ENCODE measurements around the gene INSYN2B. TPM values are rescaled to one million over a fixed set of nuclear protein-coding genes. Genes with fewer than 3 reads are reported as not detected.
A peak's percentile ranks its signal among the peaks of the same experiment; 100 is the strongest.

The INSYN2B gene
- total RNA-seq, 1 experiment from 2014 or later = not detected

- Mint-ChIP-seq H3K27me3 (ENCODE audit: low read depth) (0 out of 2 replicates have a peak, but pooled peaks cover under 1% of the 10 kb centered on the region), H3K4me1 (peaks cover 7% of the 10 kb centered on the region), H3K27ac (no peak overlapping the region), H3K36me3 (no peaks in the 10 kb centered on the region), H3K9me3 (peaks cover 8% of the 10 kb centered on the region; the same call in 1 of the 2 replicates), H3K4me3 (no peak overlapping the region)
- peak; percentile 15 for DNase-seq (ENCODE audit: low spot score)
- POLR2A ChIA-PET = interaction anchor here (0.5 kb wide), 1 partner anchor 48 kb away, joined by 5 read pairs; no protein-coding TSS in a partner anchor
- ATAC-seq = peak; percentile 79
- no peak for TF ChIP-seq ZNF423 (CRISPR knock-in tag; IDR thresholded peaks at IDR 0.05)
- no peak for TF ChIP-seq STAT6 (CRISPR knock-in tag; conservative IDR thresholded peaks at IDR 0.05; ENCODE audit: low read depth)
- TF ChIP-seq ZNF138 (CRISPR knock-in tag; conservative IDR thresholded peaks at IDR 0.05) = no peak
- TF ChIP-seq ZNF416 (CRISPR knock-in tag; IDR thresholded peaks at IDR 0.05) = no peak
- TF ChIP-seq ZMAT4 (CRISPR knock-in tag; IDR thresholded peaks at IDR 0.05) = no peak
- TF ChIP-seq PREB (CRISPR knock-in tag; IDR thresholded peaks at IDR 0.05; ENCODE audit: borderline replicate concordance) = no peak
- no peak for TF ChIP-seq TEAD4 (CRISPR knock-in tag; IDR thresholded peaks at IDR 0.05)
- TF ChIP-seq RELA (CRISPR knock-in tag; IDR thresholded peaks at IDR 0.05; ENCODE audit: borderline replicate concordance) = no peak
- no peak for TF ChIP-seq ZNF425 (CRISPR knock-in tag; conservative IDR thresholded peaks at IDR 0.05)
- no peak for TF ChIP-seq SMAD4 (CRISPR knock-in tag; IDR thresholded peaks at IDR 0.05)
- no peak for TF ChIP-seq NFE2L1 (CRISPR knock-in tag; IDR thresholded peaks at IDR 0.05)
- no peak for TF ChIP-seq ELF4 (CRISPR knock-in tag; IDR thresholded peaks at IDR 0.05; ENCODE audit: low read depth)
- TF ChIP-seq GRHL2 (CRISPR knock-in tag; IDR thresholded peaks at IDR 0.05; ENCODE audit: insufficient replicate concordance, severe bottlenecking) = no peak
- no peak for TF ChIP-seq ZNF281 (CRISPR knock-in tag; IDR thresholded peaks at IDR 0.05)
- CTCF ChIA-PET = interaction anchor here (0.6 to 1.8 kb wide), 18 partner anchors 9 to 394 kb away, joined by 3 to 18 read pairs (median 6); partner anchors contain the start of gene INSYN2B
Measured at GRCh38 chr5:169826618-169827017, 153.7 kb downstream of the INSYN2B start.

- H3K9me3 Mint-ChIP-seq = peaks cover 26% of the 10 kb centered on the region
- peaks cover 8% of the 10 kb centered on the region; the same call in 1 of the 2 replicates for H3K27me3 Mint-ChIP-seq (ENCODE audit: low read depth)
- peaks cover 18% of the 10 kb centered on the region for H3K4me1 Mint-ChIP-seq
- peaks cover 16% of the 10 kb centered on the region for H3K36me3 Mint-ChIP-seq
- ATAC-seq = no peak
- no peak for DNase-seq (ENCODE audit: low spot score)
- ChIA-PET CTCF (interaction anchor here (1.7 kb wide), 1 partner anchor 10 kb away, joined by 4 read pairs; no protein-coding TSS in a partner anchor), POLR2A (no interaction called here)
- H3K4me3 Mint-ChIP-seq = no peak overlapping the region
- H3K27ac Mint-ChIP-seq = no peak overlapping the region
- TF ChIP-seq ZNF512 (CRISPR knock-in tag; IDR thresholded peaks at IDR 0.05; ENCODE audit: borderline replicate concordance) = no peak
- TF ChIP-seq E2F4 (CRISPR knock-in tag; IDR thresholded peaks at IDR 0.05; ENCODE audit: borderline replicate concordance, low read depth) = no peak
- no peak for TF ChIP-seq NFATC4 (CRISPR knock-in tag; IDR thresholded peaks at IDR 0.05)
- no peak for TF ChIP-seq ZNF138 (CRISPR knock-in tag; conservative IDR thresholded peaks at IDR 0.05)
- no peak for TF ChIP-seq SMAD3 (CRISPR knock-in tag; IDR thresholded peaks at IDR 0.05; ENCODE audit: borderline replicate concordance)
- no peak for TF ChIP-seq FOXJ3 (CRISPR knock-in tag; IDR thresholded peaks at IDR 0.05; ENCODE audit: borderline replicate concordance)
- no peak for TF ChIP-seq SMAD4 (CRISPR knock-in tag; IDR thresholded peaks at IDR 0.05)
- no peak for TF ChIP-seq JAZF1 (CRISPR knock-in tag; IDR thresholded peaks at IDR 0.05)
- TF ChIP-seq ZBTB43 (CRISPR knock-in tag; IDR thresholded peaks at IDR 0.05) = no peak
Measured at GRCh38 chr5:169817031-169817430, 163.3 kb downstream of the INSYN2B start.

All from WTC11 (cell line).